Neuronal stem cell (in vitro differentiated cells): ENCODE results near the gene BRI3.

ENCODE experiments used
- DNase-seq: peaks from one replicate; pipeline ENCODE4 v3.0.0-alpha.2; 2013; ENCODE audit warnings: low spot score
- H2AFZ ChIP-seq: one replicate; pipeline ENCODE4 v1.6.1; 2013; ENCODE audit warnings: mild to moderate bottlenecking, low read length, inconsistent platforms
- H2AK5ac ChIP-seq: 2 replicates; pipeline ENCODE4 v1.6.1; 2013; ENCODE audit warnings: low read depth, mild to moderate bottlenecking, inconsistent platforms, low read length, moderate library complexity, mixed read lengths
- H2BK120ac ChIP-seq: 2 replicates; pipeline ENCODE4 v1.6.1; 2013; ENCODE audit warnings: low read depth, mild to moderate bottlenecking, inconsistent platforms, low read length, moderate library complexity, mixed read lengths
- H2BK12ac ChIP-seq: one replicate; pipeline ENCODE4 v1.6.1; 2013; ENCODE audit warnings: low read length, inconsistent platforms
- H2BK15ac ChIP-seq: 2 replicates; pipeline ENCODE4 v1.6.1; 2013; ENCODE audit warnings: mild to moderate bottlenecking, low read length, inconsistent platforms, mixed read lengths
- H2BK5ac ChIP-seq: one replicate; pipeline ENCODE4 v1.6.1; 2013; ENCODE audit warnings: inconsistent platforms, mild to moderate bottlenecking, low read length, moderate library complexity
- H3K14ac ChIP-seq: one replicate; pipeline ENCODE4 v1.6.1; 2013; ENCODE audit warnings: low read length, inconsistent platforms
- H3K18ac ChIP-seq: 2 replicates; pipeline ENCODE4 v1.6.1; 2013; ENCODE audit warnings: low read length, inconsistent platforms
- H3K23ac ChIP-seq: 2 replicates; pipeline ENCODE4 v1.6.1; 2013; ENCODE audit warnings: low read depth, mild to moderate bottlenecking, mixed read lengths, low read length, inconsistent platforms; ENCODE audit not compliant: poor library complexity
- H3K27ac ChIP-seq: replicated peaks from 3 replicates; pipeline ENCODE4 v1.5.1; 2013; ENCODE audit warnings: low read length, inconsistent platforms
- H3K27me3 ChIP-seq, 3 experiments: 2 replicates each; pipeline ENCODE4 v1.6.1; 2013; ENCODE audit warnings: low read length in 3 of 3, mild to moderate bottlenecking in 2 of 3, inconsistent platforms in 1 of 3, low read depth in 1 of 3, mixed read lengths in 1 of 3, moderate library complexity in 1 of 3; ENCODE audit not compliant: control insufficient read depth in 3 of 3, insufficient read depth in 3 of 3
- H3K36me3 ChIP-seq, 2 donors: replicated peaks in 1 of 2; 2 replicates each; pipeline ENCODE4 v1.6.1; 2013; ENCODE audit warnings: low read length in 2 of 2; ENCODE audit not compliant: control insufficient read depth in 2 of 2, insufficient read depth in 2 of 2
- H3K4ac ChIP-seq: 2 replicates; pipeline ENCODE4 v1.6.1; 2013; ENCODE audit warnings: inconsistent platforms, mild to moderate bottlenecking, low read length, moderate library complexity
- H3K4me1 ChIP-seq, 2 donors: 1 replicate in 1 of 2; 2 replicates in 1 of 2; pipeline ENCODE4 v1.6.1; 2013; ENCODE audit warnings: low read length in 2 of 2, low read depth in 1 of 2; ENCODE audit not compliant: control insufficient read depth in 2 of 2, insufficient read depth in 1 of 2
- H3K4me2 ChIP-seq: one replicate; pipeline ENCODE4 v1.6.1; 2013; ENCODE audit warnings: mild to moderate bottlenecking, low read length, inconsistent platforms; ENCODE audit not compliant: insufficient read depth, poor library complexity, severe bottlenecking
- H3K4me3 ChIP-seq, 2 donors: 2 replicates each; pipeline ENCODE4 v1.5.1; 2013; ENCODE audit warnings: low read length in 2 of 2, mild to moderate bottlenecking in 2 of 2, inconsistent platforms in 1 of 2, moderate library complexity in 1 of 2
- H3K79me1 ChIP-seq: one replicate; pipeline ENCODE4 v1.6.1; 2013; ENCODE audit warnings: low read depth, mild to moderate bottlenecking, inconsistent platforms, low read length, moderate library complexity
- H3K9ac ChIP-seq: one replicate; pipeline ENCODE4 v1.6.1; 2013; ENCODE audit warnings: mild to moderate bottlenecking, low read depth, low read length, inconsistent platforms; ENCODE audit not compliant: poor library complexity
- H3K9me3 ChIP-seq, 2 donors: replicated peaks in 1 of 2; 2 replicates each; pipeline versions ENCODE3 to v1.6.1; 2013; ENCODE audit warnings: low read length in 2 of 2, mild to moderate bottlenecking in 2 of 2, inconsistent platforms in 1 of 2, low read depth in 1 of 2, mixed read lengths in 1 of 2, moderate library complexity in 1 of 2; ENCODE audit not compliant: control insufficient read depth in 2 of 2, insufficient read depth in 1 of 2
- H4K8ac ChIP-seq: one replicate; pipeline ENCODE4 v1.6.1; 2013; ENCODE audit warnings: low read depth, mild to moderate bottlenecking, inconsistent platforms, low read length, moderate library complexity
- H4K91ac ChIP-seq: one replicate; pipeline ENCODE4 v1.6.1; 2013; ENCODE audit warnings: low read length, low read depth, mild to moderate bottlenecking, inconsistent platforms; ENCODE audit not compliant: poor library complexity
- WGBS, 2 donors: extraction: QIAGEN DNeasy Blood & Tissue Kit; methylation state at CpG; one replicate each; pipeline ENCODE4 v1.1.7; 2013; ENCODE audit warnings: missing lambda C conversion rate in 2 of 2, mixed read lengths in 1 of 2; ENCODE audit not compliant: insufficient read length in 2 of 2, insufficient replicate concordance in 1 of 2; ENCODE audit errors: extremely low coverage in 2 of 2; 5-methylcytosine and 5-hydroxymethylcytosine counted together

Gene BRI3

GRCh38 chr7:98293265-98293664 lies 11.8 kb downstream of the BRI3 start:
- WGBS, 2 donors: no CpG with 5 or more reads among the region's 17 CpGs
- Histone ChIP-seq H2BK12ac (no peak overlapping the region), H3K27me3 (no peaks in the 10 kb centered on the region), H3K4me3 (no peak overlapping the region), H2AK5ac (no peak overlapping the region), H3K4ac (no peak overlapping the region), H4K8ac (no peak overlapping the region), H3K14ac (no peak overlapping the region), H3K9me3 (peaks cover 0 to 3% of the 10 kb centered on the region in 2 donors), H2BK120ac (no peak overlapping the region), H3K4me2 (no peak overlapping the region), H3K4me1 (peaks cover 0 to 1% of the 10 kb centered on the region in 2 donors), H3K23ac (no peak overlapping the region), H3K79me1 (peaks cover 12% of the 10 kb centered on the region), H2AFZ (no peak overlapping the region), H3K36me3 (peaks cover 29 to 61% of the 10 kb centered on the region in 2 donors), H4K91ac (no peak overlapping the region), H2BK5ac (no peak overlapping the region), H3K9ac (no peak overlapping the region), H3K18ac (no peak overlapping the region), H3K27ac (no peak overlapping the region), H2BK15ac (no peak overlapping the region)
- DNase-seq: no peak

DNA sequence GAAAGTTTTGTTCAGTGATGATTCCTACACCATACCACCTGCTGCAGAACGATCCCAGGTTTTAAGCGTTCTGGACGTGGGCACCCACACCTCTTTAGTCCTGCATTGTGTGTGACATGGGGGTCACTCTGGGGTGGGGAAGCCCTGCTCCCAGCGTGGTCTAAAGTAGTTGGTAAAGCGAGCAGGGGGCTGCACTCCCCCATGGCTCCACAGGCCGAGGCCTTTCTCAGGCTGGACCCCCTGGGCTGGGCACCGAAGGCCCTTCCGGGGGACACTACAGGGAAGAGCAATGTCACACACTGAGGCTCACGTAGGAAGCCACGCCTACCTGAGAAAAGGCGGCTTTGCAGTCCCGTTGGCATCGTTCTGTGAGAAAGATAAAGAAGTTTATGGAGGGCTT lies 12.3 kb downstream of the BRI3 start:
- H2AK5ac ChIP-seq: no peak overlapping the region
- H3K4me2 ChIP-seq: no peak overlapping the region
- no CpG with 5 or more reads among the region's 13 CpGs for WGBS, 2 donors
- H3K23ac ChIP-seq: peak overlapping the region; percentile 65
- H3K27ac ChIP-seq: no peak overlapping the region
- no peak overlapping the region for H3K18ac ChIP-seq
- H4K91ac ChIP-seq: no peak overlapping the region
- H3K4ac ChIP-seq: no peak overlapping the region
- peaks cover 0 to 3% of the 10 kb centered on the region in 2 donors for H3K9me3 ChIP-seq
- no peaks in the 10 kb centered on the region for H3K27me3 ChIP-seq
- peaks cover 29 to 56% of the 10 kb centered on the region in 2 donors for H3K36me3 ChIP-seq
- peaks cover 0 to 1% of the 10 kb centered on the region in 2 donors for H3K4me1 ChIP-seq
- H2BK15ac ChIP-seq: no peak overlapping the region
- H3K4me3 ChIP-seq: no peak overlapping the region
- H3K9ac ChIP-seq: no peak overlapping the region
- no peak overlapping the region for H2BK120ac ChIP-seq
- H3K14ac ChIP-seq: no peak overlapping the region
- H2AFZ ChIP-seq: no peak overlapping the region
- peak overlapping the region; percentile 58 for H2BK12ac ChIP-seq
- peaks cover 11% of the 10 kb centered on the region for H3K79me1 ChIP-seq
- DNase-seq: no peak
- H2BK5ac ChIP-seq: no peak overlapping the region
- no peak overlapping the region for H4K8ac ChIP-seq

- Histone ChIP-seq H2BK15ac (no peak overlapping the region), H4K8ac (no peak overlapping the region)
Measured at GRCh38 chr7:98294326-98294725, 12.8 kb downstream of the BRI3 start.

DNA sequence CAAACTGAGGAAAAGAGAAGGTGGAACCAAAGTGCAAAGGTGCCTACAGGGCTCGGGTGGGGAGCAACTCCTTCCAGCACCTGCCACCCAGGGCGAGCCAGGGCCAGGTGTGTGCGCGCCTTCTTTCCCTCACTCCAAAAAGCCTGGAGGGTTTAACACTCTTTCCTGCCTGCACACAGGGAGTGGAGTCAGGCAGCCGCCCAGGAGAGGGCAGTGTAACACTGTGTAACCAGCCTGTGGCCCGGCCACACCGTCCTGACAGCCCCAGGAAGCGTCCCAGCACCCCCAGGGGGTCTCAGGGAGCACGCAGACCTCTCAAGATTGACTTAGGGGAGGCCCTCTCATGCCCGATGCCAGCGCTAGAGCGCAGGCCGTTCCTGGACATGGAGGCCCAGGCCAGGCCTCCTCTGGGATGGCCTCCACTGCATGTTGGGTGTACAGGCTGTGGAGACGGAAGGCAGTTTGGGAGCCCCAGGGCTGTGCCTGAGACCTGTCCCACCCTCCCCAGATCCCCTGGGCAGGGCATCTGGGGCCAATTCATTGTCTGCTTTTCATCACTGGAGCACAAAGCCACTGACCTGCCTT lies 13.4 kb downstream of the BRI3 start:
- Histone ChIP-seq H3K18ac (no peak overlapping the region), H2AK5ac (no peak overlapping the region), H3K14ac (no peak overlapping the region), H2AFZ (no peak overlapping the region), H3K27ac (no peak overlapping the region), H4K91ac (no peak overlapping the region), H3K4me1 (peaks cover 0 to 1% of the 10 kb centered on the region in 2 donors), H3K4ac (no peak overlapping the region), H2BK5ac (no peak overlapping the region), H3K36me3 (peaks cover 29 to 46% of the 10 kb centered on the region in 2 donors), H3K4me3 (no peak overlapping the region), H3K79me1 (peaks cover 4% of the 10 kb centered on the region), H2BK12ac (no peak overlapping the region), H3K9ac (no peak overlapping the region), H2BK120ac (no peak overlapping the region), H2BK15ac (no peak overlapping the region), H3K9me3 (peaks cover 0 to 3% of the 10 kb centered on the region in 2 donors), H3K23ac (no peak overlapping the region), H4K8ac (no peak overlapping the region), H3K4me2 (no peak overlapping the region), H3K27me3 (no peaks in the 10 kb centered on the region)
- peak; percentile 55 for DNase-seq
- no CpG with 5 or more reads among the region's 14 CpGs for WGBS, 2 donors

More at GRCh38 chr7:98294326-98294725, 12.8 kb downstream of the BRI3 start:
- Histone ChIP-seq H3K4me3 (no peak overlapping the region), H3K4me2 (no peak overlapping the region), H3K18ac (no peak overlapping the region), H2BK12ac (no peak overlapping the region), H4K91ac (no peak overlapping the region), H3K9me3 (peaks cover 0 to 3% of the 10 kb centered on the region in 2 donors), H3K27me3 (no peaks in the 10 kb centered on the region), H3K23ac (no peak overlapping the region), H3K79me1 (peaks cover 7% of the 10 kb centered on the region), H3K27ac (no peak overlapping the region), H2AFZ (no peak overlapping the region), H2BK5ac (no peak overlapping the region), H2BK120ac (no peak overlapping the region), H3K36me3 (peaks cover 29 to 52% of the 10 kb centered on the region in 2 donors), H2AK5ac (no peak overlapping the region), H3K4ac (no peak overlapping the region), H3K14ac (no peak overlapping the region), H3K9ac (no peak overlapping the region), H3K4me1 (peaks cover 0 to 1% of the 10 kb centered on the region in 2 donors)
- DNase-seq: no peak
- no CpG with 5 or more reads among the region's 15 CpGs for WGBS, 2 donors
